HG03460 (cell line): ENCODE results near the gene TRIM58.

Source experiments
- ATAC-seq: cut with Tn5 transposase; IDR thresholded peaks from one replicate; pipeline ENCODE4 v1.9.1; 2021; ENCODE audit not compliant: unreplicated experiment

TRIM58 gene

DNA sequence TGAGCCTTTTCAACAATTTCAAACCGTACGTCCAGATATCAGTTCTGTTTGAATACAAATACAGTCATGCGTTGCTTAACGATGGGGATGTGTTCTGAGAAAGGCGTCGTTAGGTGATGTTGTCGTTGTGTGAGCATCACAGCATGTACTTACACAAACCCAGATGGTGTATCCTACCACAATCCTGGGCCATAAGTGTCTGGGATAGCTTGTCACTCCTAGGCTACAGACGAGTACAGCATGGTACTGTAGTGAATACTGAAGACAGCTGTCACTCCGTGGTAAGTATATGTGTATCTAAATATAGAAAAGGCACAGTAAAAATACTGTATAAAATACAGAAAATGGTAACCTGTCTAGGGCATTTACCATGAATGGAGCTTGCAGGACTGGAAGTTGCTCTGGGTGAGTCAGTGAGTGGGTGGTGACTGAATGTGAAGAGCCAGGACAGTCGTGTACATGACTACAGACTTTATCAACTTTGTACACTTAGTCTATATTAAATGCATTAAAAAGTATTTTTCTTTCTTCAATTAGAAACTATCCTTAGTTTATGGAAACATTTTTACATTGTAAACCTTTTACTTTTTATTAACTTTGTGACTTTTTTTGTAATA, 27.9 kb downstream of the TRIM58 start:
- no peak for ATAC-seq

DNA sequence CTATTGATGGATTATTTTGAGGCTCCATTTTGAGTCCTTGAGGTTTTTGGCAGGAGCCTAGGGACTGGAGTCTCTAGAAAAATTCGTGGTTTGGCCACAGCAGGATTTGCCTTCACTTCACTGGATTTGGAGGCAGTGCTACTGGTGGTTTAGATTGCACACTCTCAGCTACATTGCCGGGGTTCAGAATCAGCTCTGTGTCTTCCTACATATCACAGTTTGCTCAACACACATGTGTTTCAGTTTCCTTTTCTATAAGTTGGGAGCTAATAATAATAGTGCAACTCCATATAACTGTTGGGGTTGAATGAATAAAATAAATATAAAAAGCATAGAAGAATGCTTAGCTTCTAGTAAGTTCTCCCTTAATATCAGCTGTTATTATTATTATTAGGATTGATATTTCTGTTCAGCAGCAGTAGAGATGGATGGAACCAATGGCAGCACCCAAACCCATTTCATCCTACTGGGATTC, 38.2 kb downstream of the TRIM58 start, which contains the start of gene OR2W3:
OR2W3 (plus strand) TSS at position 425 of the 475 bp plus-strand sequence; CDS start at position 425, 0 bp downstream.
- ATAC-seq = no peak

DNA sequence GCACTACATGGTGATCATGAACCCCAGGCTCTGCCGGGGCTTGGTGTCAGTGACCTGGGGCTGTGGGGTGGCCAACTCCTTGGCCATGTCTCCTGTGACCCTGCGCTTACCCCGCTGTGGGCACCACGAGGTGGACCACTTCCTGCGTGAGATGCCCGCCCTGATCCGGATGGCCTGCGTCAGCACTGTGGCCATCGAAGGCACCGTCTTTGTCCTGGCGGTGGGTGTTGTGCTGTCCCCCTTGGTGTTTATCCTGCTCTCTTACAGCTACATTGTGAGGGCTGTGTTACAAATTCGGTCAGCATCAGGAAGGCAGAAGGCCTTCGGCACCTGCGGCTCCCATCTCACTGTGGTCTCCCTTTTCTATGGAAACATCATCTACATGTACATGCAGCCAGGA, 39.0 kb downstream of the TRIM58 start:
- ATAC-seq = no peak

DNA sequence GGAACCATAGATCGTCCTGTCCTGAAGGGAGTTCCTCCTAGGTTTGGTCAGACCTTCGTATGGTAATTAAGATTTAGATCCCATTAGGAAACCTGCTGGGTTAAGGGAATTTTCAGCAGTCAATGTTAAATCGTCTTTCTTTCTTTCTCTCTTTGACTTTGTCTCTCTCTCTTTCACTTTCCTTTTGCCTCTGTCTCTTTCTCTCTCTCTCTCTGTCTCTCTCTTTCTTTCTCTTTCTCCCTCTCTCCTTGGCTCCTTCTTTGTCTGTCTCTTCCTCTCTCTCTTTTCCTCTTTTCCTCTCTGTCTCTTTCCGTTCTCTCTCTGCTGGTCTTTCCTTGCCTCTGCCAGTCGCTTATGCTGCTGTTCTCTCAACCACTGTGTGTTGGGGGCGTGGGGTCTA, 47.1 kb downstream of the TRIM58 start:
- ATAC-seq = no peak

DNA sequence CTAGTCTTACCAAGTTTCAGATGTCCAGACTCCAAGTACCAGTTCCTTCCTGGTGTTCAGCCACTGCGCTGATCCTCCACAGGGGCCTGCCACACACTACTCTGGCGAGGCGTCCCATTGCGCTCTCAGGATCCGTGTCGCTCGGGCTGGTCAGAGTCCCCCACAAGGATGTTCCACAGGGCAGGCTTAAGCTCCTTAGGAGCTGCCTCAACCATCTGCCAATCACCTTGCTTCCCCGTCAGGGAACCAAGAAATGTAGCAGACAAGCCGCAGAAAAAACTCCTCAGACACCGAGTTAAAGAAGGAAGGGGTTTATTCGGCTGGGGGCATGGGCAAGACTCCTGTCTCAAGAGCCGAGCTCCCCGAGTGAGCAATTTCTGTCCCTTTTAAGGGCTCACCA, 48.2 kb downstream of the TRIM58 start:
- no peak for ATAC-seq

DNA sequence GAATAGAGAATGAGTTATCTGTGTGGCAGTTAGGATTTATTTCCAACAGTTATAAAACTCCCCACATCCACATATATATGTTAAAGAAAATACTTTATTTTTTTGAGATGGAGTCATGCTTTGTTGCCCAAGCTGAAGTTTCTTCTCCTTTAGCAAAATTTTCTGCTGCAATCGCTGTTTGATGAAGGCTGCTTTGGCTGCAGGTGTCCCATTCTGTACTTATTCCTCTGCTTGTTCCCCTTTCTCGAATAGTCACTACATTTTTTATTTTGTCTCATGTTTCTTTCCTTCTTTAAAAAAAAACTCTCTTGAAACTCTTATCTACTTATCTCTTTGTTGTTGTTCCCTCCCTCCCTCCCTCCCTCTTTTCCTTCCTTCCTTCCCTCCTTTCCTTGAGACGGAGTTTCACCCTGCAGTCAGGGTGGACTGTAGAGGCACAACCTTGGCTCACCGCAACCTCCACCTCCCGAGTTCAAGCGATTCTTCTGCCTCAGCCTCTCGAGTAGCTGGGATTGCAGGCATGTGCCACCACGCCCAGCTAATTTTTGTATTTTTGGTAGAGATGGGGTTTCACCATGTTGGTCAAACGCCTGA, 49.0 kb downstream of the TRIM58 start:
- ATAC-seq = no peak

DNA sequence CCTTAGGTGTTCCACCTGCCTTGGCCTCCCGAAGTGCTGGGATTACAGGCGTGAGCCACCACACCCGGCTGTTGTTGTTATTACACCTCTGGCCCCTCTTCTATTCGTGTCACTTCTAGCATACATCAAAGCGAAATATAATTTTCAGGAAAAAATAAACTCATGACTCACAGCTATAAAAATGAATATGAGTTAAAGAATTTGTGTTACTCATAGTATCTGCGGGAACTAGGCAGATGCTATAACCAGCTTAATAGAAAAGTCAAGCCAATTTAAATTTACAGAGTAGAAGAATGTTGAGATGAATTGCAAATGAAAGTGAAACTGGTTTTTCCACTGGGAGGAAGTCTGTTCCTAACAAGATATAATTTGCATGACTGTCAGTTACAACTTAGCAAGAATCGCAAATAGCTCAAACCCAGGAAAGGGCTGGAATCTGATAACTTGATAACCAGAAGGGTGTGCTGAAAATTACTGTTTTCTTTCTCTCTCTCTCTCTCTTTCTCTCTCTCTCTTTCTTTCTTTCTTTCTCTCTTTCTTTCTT, 49.6 kb downstream of the TRIM58 start:
- no peak for ATAC-seq

DNA sequence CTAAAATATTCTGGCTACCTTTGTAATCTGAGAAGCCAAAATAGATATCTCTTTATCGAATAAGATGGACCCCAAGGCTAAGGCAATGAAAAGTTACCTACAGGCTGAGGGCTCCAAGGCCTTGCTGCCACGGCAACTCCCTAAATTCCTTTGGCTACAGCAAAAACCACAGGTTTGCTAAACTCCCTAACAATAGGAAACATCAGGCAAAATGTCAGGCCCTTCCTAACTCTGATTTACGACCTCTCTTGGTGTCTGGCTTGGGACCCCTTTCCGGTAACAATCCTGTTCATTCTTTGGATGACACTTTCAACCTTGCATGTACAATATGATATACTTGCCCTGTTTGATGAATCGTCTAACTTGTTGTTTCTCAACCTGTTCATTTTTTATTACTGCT, 51.8 kb downstream of the TRIM58 start:
- no peak for ATAC-seq

DNA sequence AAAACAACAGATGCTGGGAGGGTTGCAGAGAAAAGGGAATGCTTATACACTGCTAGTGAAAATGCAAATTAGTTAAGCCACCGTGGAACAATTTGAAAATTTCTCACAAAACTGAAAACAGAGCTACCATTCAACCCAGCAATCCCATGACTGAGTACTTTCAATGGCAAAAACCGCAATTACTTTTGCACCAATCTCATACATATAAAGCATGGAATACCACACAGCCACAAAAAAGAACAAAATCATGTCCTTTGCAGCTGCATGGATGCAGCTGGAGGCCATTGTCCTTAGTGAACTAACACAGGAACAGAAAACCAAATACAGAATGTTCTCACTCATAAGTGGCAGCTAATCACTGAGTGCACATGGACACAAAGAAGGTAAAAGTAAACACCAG, 56.8 kb downstream of the TRIM58 start:
- no peak for ATAC-seq

DNA sequence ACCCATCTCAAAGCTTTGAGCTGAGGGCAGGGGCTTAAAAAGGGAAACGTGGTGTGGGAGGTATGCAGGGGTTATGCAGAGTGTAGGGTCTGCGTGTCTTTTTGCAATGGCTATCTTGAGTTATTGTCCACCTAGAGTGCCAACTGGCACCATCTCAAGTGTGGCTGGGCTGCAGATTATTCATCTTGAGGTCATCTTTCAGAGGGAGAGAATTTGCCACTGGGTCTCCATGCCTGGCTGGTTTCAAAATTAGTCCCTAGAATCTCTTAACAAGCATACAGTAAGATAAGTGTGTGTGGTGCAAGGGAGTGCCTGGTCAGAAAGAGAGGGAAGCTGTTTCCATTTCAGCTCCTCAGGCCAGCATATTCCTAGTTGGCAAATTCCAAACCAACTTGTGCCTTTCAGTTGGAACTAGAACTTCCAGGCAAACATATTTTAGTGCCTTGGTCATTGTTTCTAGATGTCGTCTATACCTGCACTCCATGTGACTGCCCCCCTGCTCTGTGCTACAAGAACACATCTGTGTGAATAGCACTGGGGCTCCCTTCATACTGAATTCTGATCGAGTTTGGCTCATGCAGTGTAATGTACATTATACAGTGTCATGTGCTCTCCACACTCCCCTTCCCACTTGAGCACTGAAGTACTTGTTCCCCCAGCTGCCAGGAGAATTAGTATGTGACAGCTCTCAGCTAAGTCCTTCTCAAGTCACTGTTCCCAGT, 58.1 kb downstream of the TRIM58 start:
- ATAC-seq = no peak

DNA sequence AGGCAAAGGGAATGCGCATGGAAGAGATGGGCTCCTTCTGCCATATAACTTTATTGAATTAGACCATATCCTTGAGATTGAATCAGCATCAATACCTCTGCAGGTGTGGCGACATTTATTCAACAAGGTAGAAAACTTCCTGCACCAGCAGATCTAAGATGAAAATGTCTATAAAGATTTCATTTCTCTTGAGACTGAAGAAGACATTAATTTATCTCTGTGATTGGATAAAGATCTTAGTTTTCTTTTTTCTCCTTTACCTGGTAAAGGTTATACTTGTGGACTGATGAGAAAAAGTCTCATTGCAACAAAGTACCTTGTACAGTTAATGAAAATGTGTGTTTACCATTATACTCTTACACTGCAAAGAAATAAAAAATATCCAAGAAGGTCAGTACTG, 63.0 kb downstream of the TRIM58 start, which contains the start of gene OR2T8:
OR2T8 (plus strand) TSS at position 301 of the 400 bp plus-strand sequence. CDS start 766 bp downstream, outside the sequence.
- ATAC-seq = no peak

DNA sequence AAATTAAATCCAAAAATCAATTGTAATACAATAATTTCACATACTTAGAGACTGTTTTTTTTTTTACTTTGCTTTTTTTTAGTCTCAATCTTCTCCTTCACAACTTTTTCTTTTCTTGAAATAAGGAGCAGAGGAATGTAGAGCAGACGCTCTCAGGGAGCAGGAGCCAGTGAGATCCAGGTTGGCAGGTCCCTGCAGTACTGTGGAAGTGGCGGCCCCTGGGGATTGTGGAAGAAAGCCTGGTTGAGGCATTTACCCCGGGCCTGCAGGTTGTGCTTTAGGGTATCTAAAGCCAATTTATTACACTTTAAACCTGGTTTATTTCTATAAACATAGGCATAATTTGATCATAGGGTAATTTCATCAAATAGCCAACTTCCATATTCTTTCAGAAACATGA, 67.0 kb downstream of the TRIM58 start:
- ATAC-seq = no peak

DNA sequence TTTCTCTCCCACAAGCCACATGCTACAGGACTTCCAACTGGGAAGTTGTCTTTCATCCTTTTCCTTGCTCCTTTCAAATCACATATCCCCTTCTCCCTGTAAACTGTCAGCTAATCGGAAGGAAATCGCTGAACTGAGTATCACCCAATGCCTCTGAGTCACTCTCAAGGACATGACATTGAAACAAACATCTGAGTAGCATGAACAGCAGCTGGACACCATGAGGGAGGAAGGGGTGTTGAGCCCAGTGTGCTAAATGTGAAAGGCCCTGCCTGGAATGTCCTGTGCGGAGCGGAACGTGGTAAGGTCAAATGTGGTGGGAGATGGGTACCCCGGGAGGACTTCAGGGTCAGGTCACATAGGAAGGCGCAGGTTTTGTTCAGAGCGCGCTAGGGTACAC, 67.9 kb downstream of the TRIM58 start, which contains the start of gene OR2AJ1:
OR2AJ1 (plus strand) TSS at position 22 of the 400 bp plus-strand sequence. CDS start 8,880 bp downstream, outside the sequence.
- no peak for ATAC-seq
